Stromal cell of bone marrow (primary cell): ENCODE data around the gene TNRC6C.
"Not testable (repeated sequence)": the region's sequence is repeated elsewhere in the genome, so short reads cannot be mapped to it uniquely, and the experiment has no call there.

ENCODE experiments used
- DNase-seq: peaks from one replicate; pipeline ENCODE4 v3.0.0-alpha.2; 2012; ENCODE audit warnings: low read depth

TNRC6C gene

DNA sequence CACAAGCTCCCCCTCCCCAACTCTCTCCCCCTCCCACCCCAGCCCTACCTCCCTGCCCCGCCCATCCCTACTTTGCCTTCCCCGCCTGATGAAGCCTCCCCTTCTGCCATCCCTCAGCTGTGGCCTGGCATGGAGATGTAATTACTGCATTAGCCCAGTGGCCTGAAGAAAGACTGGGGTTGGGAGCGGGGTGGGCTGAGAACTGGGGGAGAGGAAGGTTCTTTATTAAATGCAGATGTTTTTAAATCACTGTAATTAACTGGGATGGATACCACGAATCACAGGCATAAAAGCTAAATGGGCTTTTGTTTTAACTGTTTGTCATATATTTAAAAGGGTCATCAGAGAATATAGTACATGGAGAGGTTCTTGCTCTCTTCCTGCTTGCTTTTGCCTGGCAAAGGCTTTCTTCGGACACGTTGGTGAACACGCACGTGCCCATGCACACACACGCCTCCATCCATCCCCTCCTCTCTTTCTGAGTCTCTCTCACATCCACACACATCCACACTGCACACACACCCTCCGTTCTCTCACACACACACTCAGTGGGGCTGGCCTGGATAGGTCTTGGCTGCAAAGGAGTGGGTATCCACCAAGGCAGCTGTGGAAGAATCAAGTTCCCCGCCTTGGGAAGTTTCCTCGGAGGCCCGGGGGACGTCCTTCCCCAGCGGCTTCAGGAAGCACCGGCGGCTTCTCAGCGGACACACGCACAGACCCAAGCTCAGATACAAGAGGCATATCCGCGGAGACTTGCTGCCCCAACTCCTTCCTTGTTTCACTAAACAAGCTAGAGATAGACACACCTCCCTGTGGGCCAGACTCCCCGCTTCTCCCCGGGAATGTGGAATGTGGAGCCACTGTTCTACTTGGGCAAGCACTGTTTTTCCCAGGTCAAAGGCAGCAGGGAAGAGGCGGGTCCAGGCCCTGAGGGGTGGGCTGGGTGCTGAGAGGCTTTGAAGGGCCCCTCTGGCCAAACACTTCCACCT lies 27.4 kb upstream of the TNRC6C start:
- no peak for DNase-seq

DNA sequence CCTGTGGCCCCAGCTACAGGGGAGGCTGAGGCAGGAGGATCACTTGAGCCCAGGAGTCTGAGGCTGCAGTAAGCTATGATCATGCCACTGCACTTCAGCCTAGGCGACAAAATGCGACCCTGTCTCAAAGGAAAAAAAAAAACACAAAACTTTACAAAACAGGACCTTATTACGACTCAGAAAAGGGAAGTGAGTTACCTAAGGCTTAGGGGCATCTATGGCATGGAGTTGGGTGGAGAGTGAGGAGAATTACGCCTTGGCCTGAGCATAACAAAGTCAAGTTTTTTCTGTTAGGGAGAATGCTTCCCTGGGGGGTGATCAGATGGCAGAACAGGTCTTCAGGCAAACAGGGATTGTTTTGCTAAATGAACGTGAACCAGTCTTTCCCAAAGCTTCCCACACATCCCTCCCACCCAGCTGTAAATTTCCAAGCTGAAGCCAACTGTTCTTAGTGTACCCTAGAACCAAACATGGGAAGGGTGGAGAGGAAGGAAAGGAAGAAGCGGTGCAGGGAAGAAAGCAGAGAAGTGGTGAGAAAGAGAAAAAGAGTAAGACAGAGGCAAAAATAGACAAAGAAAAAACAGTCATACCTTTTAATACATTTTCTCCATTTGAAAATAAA lies 24.6 kb upstream of the TNRC6C start:
- DNase-seq = no peak

DNA sequence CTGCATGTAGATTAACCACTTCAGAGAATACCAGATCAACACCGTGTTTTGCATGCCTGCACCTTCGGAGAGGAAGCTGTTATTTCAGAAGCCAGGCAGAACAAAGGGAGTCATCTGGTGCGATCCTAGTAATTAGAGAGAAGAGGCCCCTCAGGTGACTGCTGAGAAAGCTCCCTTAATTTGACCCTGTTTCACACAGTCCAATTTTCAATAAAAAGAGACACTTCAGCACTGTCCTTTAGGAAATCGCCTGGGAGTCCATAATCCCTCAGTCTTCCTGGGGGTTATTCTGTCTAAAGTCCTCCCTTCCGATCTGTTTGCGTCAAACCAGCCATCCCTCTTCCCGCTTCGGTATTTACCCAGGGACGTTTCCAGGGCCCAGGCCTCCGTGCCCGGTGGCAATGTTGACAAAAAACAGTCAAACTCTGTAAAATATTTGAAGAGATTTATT lies 23.4 kb upstream of the TNRC6C start:
- no peak for DNase-seq

DNA sequence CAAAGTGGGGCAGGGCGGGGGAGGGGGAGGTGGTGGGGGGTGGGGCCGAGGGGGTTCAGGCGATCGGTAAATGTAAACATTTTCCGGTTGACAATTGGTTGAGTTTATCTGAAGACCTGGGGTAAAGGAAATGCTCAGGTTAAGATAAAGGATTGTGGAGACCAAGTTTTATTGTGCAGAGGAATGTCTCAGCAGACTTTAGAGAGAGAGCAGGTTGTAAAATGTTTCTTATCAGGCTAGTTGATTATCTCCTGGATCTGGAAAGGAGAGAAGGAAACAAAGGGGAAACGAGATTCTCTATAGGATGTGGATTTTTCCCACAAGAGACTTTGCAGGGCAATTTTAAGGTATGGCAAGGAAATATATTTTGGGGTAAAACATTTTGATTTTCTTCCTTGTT lies 22.8 kb upstream of the TNRC6C start:
- not testable (repeated sequence) for DNase-seq

DNA sequence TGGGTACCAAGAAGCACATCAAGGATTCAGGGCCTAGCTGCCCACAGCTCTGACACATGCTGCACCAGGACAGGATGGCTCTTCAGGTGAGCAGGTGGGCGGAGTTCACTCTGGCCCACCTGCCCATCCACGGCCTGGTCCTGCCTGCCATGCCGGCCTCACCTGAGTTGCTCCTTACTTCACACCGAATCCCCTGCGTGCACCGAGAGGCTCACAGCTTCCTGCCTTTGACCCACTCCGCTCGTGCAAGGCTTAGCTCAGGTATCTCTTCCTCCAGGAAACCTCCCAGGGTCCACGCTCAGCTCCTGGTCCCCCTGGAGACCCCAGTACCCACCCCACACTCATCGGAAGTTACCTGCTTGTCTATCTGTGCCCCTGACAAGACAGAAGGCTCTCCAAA lies 21.6 kb upstream of the TNRC6C start:
- no peak for DNase-seq

DNA sequence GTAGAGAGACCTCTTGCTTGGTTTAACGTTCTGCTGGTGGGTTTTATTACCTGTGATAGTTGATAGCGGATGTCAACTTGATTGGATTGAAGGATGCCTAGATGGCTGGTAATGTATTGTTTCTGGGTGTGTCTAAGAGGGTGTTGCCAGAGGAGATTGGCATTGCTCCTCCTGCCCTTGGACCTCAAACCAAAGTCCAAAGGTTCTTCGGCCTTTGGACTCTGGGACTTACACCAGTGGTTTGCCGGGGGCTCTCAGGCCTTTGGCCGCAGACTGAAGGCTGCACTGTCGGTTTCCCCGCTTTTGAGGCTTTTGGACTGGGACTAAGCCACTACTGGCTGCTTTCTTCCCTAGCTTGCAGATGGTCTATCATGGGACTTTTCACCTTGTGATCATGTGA lies 17.5 kb upstream of the TNRC6C start:
- no peak for DNase-seq

DNA sequence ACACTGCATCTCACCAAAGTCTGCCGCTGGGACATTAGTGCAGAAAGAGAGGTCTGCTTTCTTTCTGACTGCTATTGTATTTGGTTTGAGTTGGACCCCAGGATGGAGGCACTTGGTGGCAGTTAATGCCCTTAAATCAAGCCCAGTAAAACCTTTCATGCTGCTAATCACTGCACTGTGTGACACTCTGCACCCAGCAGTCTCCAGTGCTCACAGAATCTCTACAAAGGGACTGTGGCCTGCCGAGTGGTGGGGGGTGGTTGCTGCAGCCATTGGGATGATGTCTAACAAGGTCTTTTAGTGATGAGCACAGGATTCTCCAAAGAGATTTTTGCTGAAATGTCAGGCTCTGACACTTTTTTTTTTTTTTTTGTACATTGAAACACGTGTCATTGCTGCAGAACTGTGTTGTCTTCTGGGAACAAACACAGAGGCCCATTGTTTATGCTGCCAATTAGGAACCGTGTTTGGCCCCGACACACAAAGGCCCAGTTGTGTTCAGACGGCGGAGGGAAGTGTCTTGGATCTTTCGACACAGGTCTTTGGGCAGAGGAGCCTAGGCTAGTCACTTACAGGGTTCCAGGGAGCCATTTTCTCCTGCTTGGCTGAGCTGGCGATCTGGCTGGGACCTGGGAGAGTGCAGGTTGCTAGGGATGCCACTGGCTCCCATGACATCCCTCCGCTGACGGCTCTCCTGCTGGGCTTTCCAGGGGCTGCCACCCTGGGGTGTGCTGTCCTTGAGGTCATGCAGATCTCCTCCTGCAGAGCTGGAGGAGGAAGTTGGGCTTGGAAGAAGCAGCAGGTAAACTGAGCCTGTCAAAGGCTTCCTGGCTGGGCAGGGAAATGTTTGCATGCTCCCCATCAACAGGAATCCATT lies 16.2 kb upstream of the TNRC6C start:
- no peak for DNase-seq

DNA sequence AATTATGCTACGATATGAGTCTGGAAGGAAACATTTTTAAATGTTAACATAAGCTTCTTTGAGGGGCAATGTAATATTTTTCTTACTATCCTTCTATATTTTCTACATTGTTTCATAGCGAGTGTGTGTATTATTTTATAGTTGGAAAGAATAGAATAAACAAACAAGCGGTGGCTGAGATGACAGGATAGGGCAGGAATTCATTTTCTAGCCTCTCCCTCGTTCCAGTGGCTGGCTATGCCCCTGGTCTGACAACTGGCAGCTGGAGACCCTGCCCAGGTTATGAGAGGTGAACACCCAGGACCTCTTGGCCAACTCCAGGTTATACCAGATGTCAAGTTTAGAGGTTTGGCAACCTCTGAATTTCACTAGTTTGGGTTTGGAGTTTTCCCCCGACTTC lies 14.5 kb upstream of the TNRC6C start:
- DNase-seq = no peak

DNA sequence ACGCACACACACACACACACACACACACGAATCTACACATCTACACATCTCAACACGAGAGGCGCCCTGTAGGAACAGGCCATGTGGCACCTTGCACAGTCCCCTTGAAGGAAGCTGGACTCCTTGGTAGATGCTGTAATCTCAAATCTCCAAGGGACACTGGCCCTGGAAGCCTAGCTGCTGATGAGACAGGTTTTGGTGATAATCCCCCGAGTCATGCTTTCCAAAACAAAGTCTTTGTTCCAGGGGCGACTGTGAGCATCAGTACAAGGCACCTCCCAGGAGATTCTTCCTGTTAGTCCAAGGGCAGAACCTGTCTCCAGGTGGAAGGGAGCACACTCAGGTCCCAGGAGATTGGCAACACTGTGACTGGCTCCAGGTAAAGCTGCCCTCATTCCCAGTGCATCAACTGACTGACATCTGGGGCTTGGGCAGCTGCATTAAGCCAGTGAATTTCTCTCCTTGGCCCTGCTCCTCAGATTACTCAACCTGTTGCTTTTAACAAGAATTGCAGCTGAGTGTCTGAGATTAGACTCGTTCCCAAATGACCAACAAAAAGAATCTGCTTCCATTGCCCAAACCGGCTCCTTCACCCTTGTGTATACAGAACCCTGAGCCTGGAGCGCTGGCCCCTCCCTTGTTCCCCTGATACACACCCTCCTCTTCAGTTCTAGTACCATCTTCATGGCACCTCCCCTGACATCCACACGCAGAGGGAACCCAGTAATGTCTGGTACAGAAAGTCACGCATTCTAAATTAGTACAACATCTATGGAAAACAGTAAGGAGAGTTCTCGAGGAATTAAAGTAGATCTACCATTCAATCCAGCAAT lies 13.9 kb upstream of the TNRC6C start:
- DNase-seq = no peak

DNA sequence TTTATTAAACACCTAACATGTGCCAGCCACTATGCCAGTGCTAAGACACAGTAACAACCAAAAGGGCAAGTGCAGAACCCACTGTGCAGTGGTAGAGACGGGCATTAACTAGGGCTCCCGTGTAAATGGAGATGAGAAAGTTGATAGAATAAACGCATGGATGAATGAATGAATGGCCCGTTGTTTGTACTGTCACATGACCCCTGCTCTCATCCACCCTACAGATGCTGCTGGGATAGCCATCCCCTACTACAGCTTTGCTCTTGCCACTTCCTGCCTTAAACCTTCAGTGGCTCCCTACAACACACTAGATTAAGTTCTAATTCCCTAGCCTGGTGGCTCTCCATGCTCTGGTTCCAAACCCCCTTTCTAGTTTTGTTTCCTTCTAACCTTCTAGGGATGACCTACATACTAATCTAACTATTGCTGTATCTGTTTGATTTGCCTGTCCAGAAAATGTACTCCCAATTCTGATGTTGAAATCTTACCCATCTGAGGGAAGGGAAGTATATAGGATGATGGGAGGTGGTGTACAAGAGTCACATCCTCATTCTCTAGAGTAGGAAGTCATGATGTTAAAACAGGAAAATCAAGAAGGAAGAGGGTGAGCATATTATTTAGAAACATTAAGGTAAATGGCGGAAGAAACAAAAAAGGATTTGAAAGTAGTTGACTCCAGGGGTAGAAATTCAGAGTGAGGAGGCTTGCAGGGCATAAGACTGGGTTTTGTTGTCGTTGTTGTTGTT lies 11.4 kb upstream of the TNRC6C start:
- no peak for DNase-seq

DNA sequence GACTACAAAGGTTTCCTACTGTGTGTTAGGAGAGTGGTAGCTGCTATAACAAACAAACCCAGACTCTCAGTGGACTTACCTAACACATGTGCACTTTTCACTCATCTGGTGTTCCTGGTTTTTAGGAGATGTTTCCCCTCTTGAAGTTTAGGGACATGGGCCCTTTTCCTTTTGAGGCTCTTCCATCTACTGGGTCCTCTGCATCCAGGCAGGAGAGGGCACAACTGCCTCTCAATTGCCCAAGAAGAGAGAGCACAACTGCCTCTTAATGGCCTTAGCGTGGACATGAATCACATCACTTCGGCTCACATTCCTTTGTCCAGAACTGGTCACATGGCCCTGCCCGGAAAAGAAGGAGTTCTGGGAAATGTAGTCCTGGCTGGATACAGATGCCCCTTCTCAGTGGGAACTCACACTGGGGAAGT lies 9.8 kb upstream of the TNRC6C start:
- peak; percentile 30 for DNase-seq

DNA sequence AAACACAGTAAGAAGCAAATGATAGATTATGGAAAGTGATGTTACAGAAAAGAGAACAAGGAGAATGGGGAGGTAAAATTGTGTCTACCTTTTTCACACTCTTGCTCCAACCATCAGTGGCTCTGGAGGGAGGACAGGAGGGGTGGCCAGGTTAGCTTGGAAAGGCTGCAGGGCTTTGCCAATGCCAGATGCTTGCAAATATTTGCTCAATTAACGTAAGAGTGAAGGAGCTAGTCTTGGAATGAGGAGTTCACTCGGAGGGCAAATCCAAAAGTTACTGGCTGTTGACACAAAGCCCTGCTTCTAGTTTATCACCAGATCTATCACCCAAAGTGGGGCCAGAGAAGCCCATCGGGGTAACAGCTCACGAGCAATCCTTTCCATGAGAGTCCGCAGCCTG lies 7.4 kb upstream of the TNRC6C start:
- DNase-seq = no peak

DNA sequence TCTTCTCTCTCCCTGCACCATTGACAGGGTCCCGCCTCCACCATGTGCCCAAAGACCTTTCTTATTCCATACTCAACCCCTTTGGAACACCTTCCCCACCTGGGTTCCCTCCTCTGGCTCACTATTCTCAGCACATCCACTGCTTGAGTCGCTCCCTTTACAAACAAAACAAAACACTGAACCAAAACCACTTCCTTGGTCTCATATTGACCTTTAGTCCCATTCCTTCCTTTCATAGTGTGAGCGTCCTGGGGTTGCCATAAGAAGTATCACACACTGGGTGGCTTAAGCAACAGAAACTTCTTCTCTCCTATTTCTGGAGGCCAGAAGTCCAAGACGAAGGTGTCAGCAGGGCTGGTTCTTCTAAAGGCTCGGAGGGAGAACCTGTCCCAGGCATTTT lies 6.1 kb upstream of the TNRC6C start:
- no peak for DNase-seq

DNA sequence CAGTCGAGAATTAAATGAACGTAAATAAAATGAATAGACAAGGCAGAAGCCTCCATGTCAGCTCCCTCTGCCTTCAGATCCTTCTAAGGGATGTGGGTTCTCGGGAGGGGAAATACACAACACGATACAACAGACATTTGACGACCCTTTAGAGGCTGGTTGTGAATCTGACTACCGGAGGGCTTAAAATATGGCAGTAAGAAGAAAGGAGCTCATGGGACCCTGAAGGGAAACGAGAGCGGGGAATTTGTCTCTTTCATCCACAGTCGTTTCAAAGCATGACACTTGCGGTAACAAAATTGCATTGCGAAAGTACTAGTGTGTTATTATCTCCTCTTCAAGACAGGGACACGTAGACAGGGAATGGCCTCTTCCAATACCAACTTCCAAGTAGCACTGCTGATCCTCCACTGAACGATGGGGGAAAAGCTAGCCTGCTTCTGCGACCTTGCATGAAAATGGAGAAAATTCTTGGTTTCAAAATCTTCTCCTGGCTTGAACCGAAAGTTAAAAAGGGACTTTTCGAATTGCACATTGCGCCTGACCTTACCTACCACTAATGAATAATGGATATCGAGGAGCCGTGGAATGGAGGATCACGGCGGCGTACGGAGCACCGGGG lies 1.2 kb upstream of the TNRC6C start:
- DNase-seq = no peak

DNA sequence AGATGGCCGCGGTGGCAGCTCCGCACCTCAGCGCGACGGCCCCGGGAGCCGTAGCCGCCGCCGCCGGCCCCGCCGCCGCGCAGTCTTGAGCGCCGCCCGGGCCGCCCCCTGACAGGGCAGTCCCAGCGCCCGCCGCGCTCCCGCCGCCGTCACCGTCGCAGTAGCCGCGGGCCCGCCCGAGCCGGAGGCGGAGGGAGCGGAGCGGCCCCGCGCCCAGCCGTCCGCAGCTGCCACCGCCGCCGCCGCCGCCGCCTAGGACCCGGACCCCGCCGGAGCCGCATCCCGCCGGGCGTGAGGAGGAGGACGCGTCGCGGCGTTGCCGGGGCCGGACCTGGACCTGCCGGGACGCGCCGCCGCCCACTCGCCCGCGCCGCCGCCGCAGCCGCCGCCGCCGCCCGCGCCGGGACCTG lies 218 bp downstream of the TNRC6C start:
- DNase-seq = no peak

DNA sequence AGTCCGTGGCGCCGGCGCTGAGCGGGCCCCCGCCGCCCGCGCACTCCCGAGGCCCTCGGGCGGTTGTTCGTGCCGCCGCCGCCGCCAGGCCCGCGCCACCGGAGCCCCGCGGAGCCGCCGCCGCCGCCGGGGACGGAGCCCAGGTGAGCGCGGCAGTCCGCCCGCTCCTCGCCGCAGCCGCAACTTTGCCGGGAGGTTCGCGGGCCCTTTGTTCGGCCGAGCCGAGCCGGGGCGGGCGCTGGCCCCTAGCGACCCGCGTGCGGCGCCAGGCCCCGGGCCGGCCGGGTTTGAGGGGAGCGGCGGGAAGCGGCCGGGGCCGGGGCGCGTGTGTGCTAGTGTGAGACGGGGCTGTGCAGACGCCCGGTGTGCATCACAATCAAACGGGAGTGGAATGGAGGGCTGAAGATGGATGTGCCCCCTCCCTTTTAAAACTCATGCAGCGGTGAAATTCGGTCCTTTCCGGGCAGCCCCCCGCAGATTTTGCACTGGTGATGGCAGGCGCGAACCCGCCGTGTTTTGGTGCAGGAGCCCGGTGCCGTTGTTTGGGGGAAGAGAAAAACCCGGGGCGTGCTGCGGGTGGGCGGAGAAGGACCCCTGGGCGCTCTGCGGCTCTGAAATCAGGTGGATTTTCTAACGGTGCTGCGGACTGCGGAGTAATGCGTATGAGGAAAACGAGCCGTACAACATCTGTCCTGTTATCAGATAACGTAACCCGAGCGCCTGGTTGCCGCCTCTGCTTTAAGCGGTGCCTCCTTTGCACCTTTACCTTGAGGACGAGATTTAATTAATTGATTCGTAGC lies 823 bp downstream of the TNRC6C start:
- no peak for DNase-seq

DNA sequence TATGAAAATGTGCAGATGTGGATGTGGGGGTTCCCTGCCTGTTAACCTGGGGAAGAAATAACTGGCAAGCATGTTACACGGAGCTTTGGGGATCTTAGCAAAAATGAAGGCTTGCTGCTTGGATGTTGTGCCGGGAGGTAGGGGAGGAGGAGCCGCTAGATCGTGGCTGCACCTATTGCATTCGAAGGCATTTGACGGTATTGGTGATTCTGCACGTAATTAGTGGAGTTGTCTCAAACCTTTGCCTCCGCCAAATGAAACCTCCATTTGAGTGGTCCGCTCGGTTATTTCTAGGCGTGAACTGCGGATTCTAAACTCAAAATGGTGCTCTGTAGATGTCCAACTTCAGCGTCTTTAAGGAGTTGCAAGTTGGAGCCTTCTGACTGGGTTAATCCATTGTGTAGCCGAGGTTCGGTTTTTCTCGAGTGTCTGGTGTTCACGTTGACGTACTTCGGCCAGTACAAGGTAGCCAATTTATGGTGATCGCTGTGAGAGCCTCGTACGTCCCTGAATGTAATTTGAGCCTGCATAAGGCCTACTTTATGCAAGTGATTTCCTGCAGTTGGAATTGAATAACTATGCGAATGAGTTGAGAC lies 1.5 kb downstream of the TNRC6C start:
- DNase-seq = no peak

DNA sequence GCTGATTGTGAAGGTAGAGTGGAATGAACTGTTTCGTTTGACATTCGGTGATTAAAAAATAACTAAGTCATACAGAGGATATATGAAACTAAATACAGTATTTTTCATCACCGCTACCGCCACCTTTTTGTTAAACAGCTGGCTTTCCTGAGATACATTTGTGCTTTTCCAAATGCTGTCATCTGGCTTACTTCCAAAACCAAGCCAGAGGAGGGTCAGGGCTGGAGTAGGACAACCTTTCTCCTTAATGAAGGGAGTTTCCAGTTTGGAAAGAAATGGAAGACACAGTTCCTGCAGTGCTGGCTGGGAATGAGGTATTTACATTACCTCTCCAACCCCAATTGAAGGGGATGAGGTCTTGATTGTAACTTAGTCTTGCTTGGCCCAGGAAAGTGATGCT lies 3.2 kb downstream of the TNRC6C start:
- DNase-seq = no peak

DNA sequence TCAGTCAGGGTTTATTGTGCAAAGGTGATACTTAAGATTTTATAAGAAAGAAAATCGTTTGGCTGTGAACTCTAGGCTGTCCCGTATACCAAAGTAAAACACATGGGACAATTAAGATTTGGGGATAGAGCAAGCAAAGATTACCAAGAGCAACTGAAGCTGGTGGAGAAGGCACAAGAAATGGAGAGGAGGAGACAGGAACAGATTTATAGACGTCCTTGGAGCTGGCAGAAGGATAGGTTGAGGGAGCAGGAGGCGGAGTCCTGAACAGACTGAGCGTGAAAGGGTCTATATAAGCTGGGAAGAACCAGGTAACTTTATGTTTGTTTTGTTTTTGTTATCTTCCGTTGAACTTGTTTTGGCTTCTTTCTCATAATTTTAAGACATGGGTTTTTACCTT lies 3.8 kb downstream of the TNRC6C start:
- no peak for DNase-seq
